Transverse colon (tissue), 3 donors: ENCODE results near the gene NCOA1.

Experiments
- CTCF ChIP-seq, 5 experiments: fragments of 200-600 bp in 3 of 5; fragments of 450-650 bp in 2 of 5; sonication (generic) in 3 of 5; IDR thresholded peaks; 1 replicate in 2 of 5; 2 replicates in 3 of 5; pipeline ENCODE4 v1.5.1; 2016 to 2017; ENCODE audit warnings: antibody characterized with exemption in 5 of 5, inconsistent platforms in 3 of 5, mild to moderate bottlenecking in 2 of 5, moderate library complexity in 1 of 5
- POLR2A ChIP-seq: fragments of 450-650 bp; IDR thresholded peaks from one replicate; pipeline ENCODE4 v1.6.1; 2016; ENCODE audit warnings: antibody characterized with exemption, mild to moderate bottlenecking, moderate library complexity

GRCh38 chr2:24527536-24527935 is 36.5 kb downstream of the NCOA1 start:
- no peak for TF ChIP-seq CTCF (IDR thresholded peaks at IDR 0.05)
- no peak for TF ChIP-seq POLR2A
